Naive thymus-derived CD4-positive, alpha-beta T cell (primary cell): ENCODE results near the gene CIROP. TPM values are rescaled to one million over a fixed set of nuclear protein-coding genes. Genes with fewer than 3 reads are reported as not detected.

Experiments used
- ATAC-seq: fragments of 150-1000 bp; cut with Tn5 transposase; 2 replicates; pipeline ENCODE4 v1.10.0; 2021; ENCODE audit warnings: mild to moderate bottlenecking, moderate library complexity
- CTCF ChIA-PET: fragments of 350-600 bp; sonication (Branson Sonifier 250); formaldehyde crosslinking; loops from one replicate; lab custom pipeline; 2021; ENCODE audit warnings: antibody characterized with exemption; lab: Charles Lee
- POLR2A ChIA-PET: fragments of 350-600 bp; sonication (Branson Sonifier 250); formaldehyde crosslinking; loops from one replicate; lab custom pipeline; 2021; ENCODE audit warnings: antibody characterized with exemption, inconsistent platforms; lab: Charles Lee
- DNase-seq, 9 donors: peaks; one replicate each; pipeline versions ENCODE4 v3.0.0 to v3.0.0-alpha.2; 2020 to 2022; ENCODE audit warnings: mixed read lengths in 1 of 9
- H3K27ac ChIP-seq: one replicate; pipeline ENCODE4 v1.7.0; 2013; ENCODE audit warnings: mild to moderate bottlenecking, low read depth, low read length, moderate library complexity
- H3K27me3 ChIP-seq, 2 donors: one replicate each; pipeline ENCODE4 v1.7.0; 2013; ENCODE audit warnings: low read length in 2 of 2, mild to moderate bottlenecking in 2 of 2, moderate library complexity in 2 of 2; ENCODE audit not compliant: control insufficient read depth in 2 of 2, insufficient read depth in 2 of 2
- H3K36me3 ChIP-seq, 3 experiments: 1 replicate in 2 of 3; 2 replicates in 1 of 3; pipeline ENCODE4 v1.7.0; 2013; ENCODE audit warnings: low read length in 3 of 3, mild to moderate bottlenecking in 3 of 3, moderate library complexity in 1 of 3; ENCODE audit not compliant: insufficient read depth in 3 of 3, control insufficient read depth in 2 of 3
- H3K4me1 ChIP-seq, 2 donors: one replicate each; pipeline ENCODE4 v1.7.0; 2013; ENCODE audit warnings: low read length in 2 of 2, mild to moderate bottlenecking in 2 of 2, moderate library complexity in 1 of 2; ENCODE audit not compliant: control insufficient read depth in 2 of 2, insufficient read depth in 2 of 2
- H3K4me3 ChIP-seq: 2 replicates; pipeline ENCODE4 v1.7.0; 2013; ENCODE audit warnings: mild to moderate bottlenecking, low read length
- H3K9me3 ChIP-seq, 3 experiments: 1 replicate in 2 of 3; 2 replicates in 1 of 3; pipeline ENCODE4 v1.7.0; 2013; ENCODE audit warnings: low read length in 3 of 3; ENCODE audit not compliant: control insufficient read depth in 2 of 3
- H3K27ac Mint-ChIP-seq, 9 donors: one replicate each; pipeline ENCODE4 v1.8.0; 2020 to 2022; ENCODE audit warnings: mixed read lengths in 9 of 9, mild to moderate bottlenecking in 8 of 9, moderate library complexity in 5 of 9, inconsistent platforms in 2 of 9
- H3K27me3 Mint-ChIP-seq, 5 donors: one replicate each; pipeline ENCODE4 v1.8.0; 2021 to 2022; ENCODE audit warnings: mixed read lengths in 5 of 5, mild to moderate bottlenecking in 1 of 5
- H3K36me3 Mint-ChIP-seq, 5 donors: one replicate each; pipeline ENCODE4 v1.8.0; 2020 to 2022; ENCODE audit warnings: mixed read lengths in 5 of 5, mild to moderate bottlenecking in 3 of 5, inconsistent platforms in 1 of 5
- H3K4me1 Mint-ChIP-seq, 7 donors: one replicate each; pipeline ENCODE4 v1.8.0; 2020 to 2022; ENCODE audit warnings: mixed read lengths in 7 of 7, mild to moderate bottlenecking in 3 of 7, inconsistent platforms in 1 of 7
- H3K4me3 Mint-ChIP-seq, 10 donors: one replicate each; pipeline ENCODE4 v1.8.0; 2020 to 2022; ENCODE audit warnings: mild to moderate bottlenecking in 10 of 10, mixed read lengths in 10 of 10, moderate library complexity in 6 of 10, inconsistent platforms in 2 of 10
- H3K9me3 Mint-ChIP-seq, 11 donors: one replicate each; pipeline ENCODE4 v1.8.0; 2020 to 2022; ENCODE audit warnings: mixed read lengths in 11 of 11, mild to moderate bottlenecking in 4 of 11, inconsistent platforms in 1 of 11, moderate library complexity in 1 of 11
- intact Hi-C, 2 donors: fragments of 100-400 bp; cut with micrococcal nuclease; formaldehyde crosslinking; loops; one replicate each; pipeline ENCODE4 v1.15.1; 2023
- polyA plus RNA-seq, 2 donors: library from polyadenylated mRNA; unstranded; fragments of 300-500 nt; fragmentation: Illumina TruSeq; gene quantifications; one replicate each; pipeline ENCODE4 v1.2.3, GENCODE V29; 2021
- total RNA-seq, 6 experiments: library from RNA in 5 of 6; stranded (reverse) in 5 of 6; gene quantifications; 1 replicate in 5 of 6; 2 replicates in 1 of 6; pipeline ENCODE4 v1.2.3 and lab custom pipeline; 2021 to 2026

Gene CIROP
- total RNA-seq (not detected), polyA plus RNA-seq (not detected), total RNA-seq (lab: John Stamatoyannopoulos, UW) (not detected)

- Mint-ChIP-seq H3K36me3 (no peaks in the 10 kb centered on the region), H3K4me1 (peaks cover 0 to 11% (median 0%) of the 10 kb centered on the region in 7 donors), H3K9me3 (no peaks in the 10 kb centered on the region), H3K27ac (peak within 1 kb of the TSS in 3 of 9 donors; percentile 45 to 80 (median 73)), H3K4me3 (no peak within 1 kb of the TSS), H3K27me3 (peaks cover 0 to 7% (median 0%) of the 10 kb centered on the region in 5 donors)
- Histone ChIP-seq H3K27ac (no peak within 1 kb of the TSS), H3K4me3 (no peak within 1 kb of the TSS), H3K27me3 (no peaks in the 10 kb centered on the region), H3K4me1 (no peaks in the 10 kb centered on the region), H3K9me3 (no peaks in the 10 kb centered on the region), H3K36me3 (no peaks in the 10 kb centered on the region)
- CTCF ChIA-PET = interaction anchor here (1.9 kb wide), 1 partner anchor 37 kb away, joined by 9 read pairs; no protein-coding TSS in a partner anchor
- intact Hi-C loops = no loop called here
- DNase-seq = no peak
- no peak for ATAC-seq
- POLR2A ChIA-PET = interaction anchor here (1.8 kb wide), 1 partner anchor 10 kb away, joined by 5 read pairs; the partner anchor contains the start of genes ACIN1 and C14orf119
Measured at GRCh38 chr14:23104591-23105347, at the start of gene CIROP. Gene CIROP (minus strand): TSS chr14:23104989. CDS start chr14:23104920, 69 bp downstream.

- Mint-ChIP-seq H3K36me3 (peaks cover 0 to 3% (median 0%) of the 10 kb centered on the region in 5 donors), H3K9me3 (no peaks in the 10 kb centered on the region), H3K4me1 (peaks cover 5 to 45% (median 33%) of the 10 kb centered on the region in 7 donors), H3K27ac (peak overlapping the region in 8 of 9 donors; percentile 19 to 88 (median 72)), H3K4me3 (peak overlapping the region in 9 of 10 donors; percentile 66 to 91 (median 75)), H3K27me3 (peaks cover 0 to 17% (median 3%) of the 10 kb centered on the region in 5 donors)
- no peaks in the 10 kb centered on the region for H3K36me3 ChIP-seq
- peak overlapping the region; percentile 21 for H3K4me3 ChIP-seq
- no peaks in the 10 kb centered on the region for H3K27me3 ChIP-seq
- no peaks in the 10 kb centered on the region for H3K9me3 ChIP-seq
- ATAC-seq = no peak
- H3K27ac ChIP-seq = no peak overlapping the region
- DNase-seq = peak in 4 of 9 donors; percentile 21 to 27 (median 24)
- peaks cover 0 to 27% of the 10 kb centered on the region in 2 donors for H3K4me1 ChIP-seq
- intact Hi-C loops = loop anchor here in 1 of 2 donors (2.0 kb wide), 2 partner anchors 29 to 33 kb away; partner anchors contain the start of gene SLC7A8
- POLR2A ChIA-PET = interaction anchor here (0.8 to 1.1 kb wide), 3 partner anchors 23 to 60 kb away, joined by 3 to 4 read pairs (median 4); no protein-coding TSS in a partner anchor
- CTCF ChIA-PET = interaction anchor here (1.7 kb wide), 1 partner anchor 33 kb away, joined by 6 read pairs; no protein-coding TSS in a partner anchor
Measured at GRCh38 chr14:23153851-23154796, 49.3 kb upstream of the CIROP start.

- H3K27ac ChIP-seq = no peak overlapping the region
- Mint-ChIP-seq H3K36me3 (peaks cover 0 to 11% (median 0%) of the 10 kb centered on the region in 5 donors), H3K9me3 (no peaks in the 10 kb centered on the region), H3K4me3 (no peak overlapping the region), H3K4me1 (peaks cover 5 to 36% (median 32%) of the 10 kb centered on the region in 7 donors), H3K27ac (peak overlapping the region in 1 of 9 donors; percentile 10), H3K27me3 (peaks cover 0 to 16% (median 5%) of the 10 kb centered on the region in 5 donors)
- H3K27me3 ChIP-seq = no peaks in the 10 kb centered on the region
- POLR2A ChIA-PET = interaction anchor here (1.0 to 1.3 kb wide), 2 partner anchors 11 to 30 kb away, joined by 3 read pairs; no protein-coding TSS in a partner anchor
- H3K4me3 ChIP-seq = no peak overlapping the region
- H3K36me3 ChIP-seq = no peaks in the 10 kb centered on the region
- CTCF ChIA-PET = interaction anchor here (0.9 to 1.7 kb wide), 2 partner anchors 30 to 36 kb away, joined by 4 to 6 read pairs; no protein-coding TSS in a partner anchor
- intact Hi-C loops = no loop called here
- H3K4me1 ChIP-seq = peaks cover 0 to 27% of the 10 kb centered on the region in 2 donors
- ATAC-seq (no peak), DNase-seq (no peak)
- H3K9me3 ChIP-seq = no peaks in the 10 kb centered on the region
Measured at GRCh38 chr14:23151342-23151741, 46.6 kb upstream of the CIROP start.

GRCh38 chr14:23149745-23150144 is 45.0 kb upstream of the CIROP start:
- intact Hi-C loops = no loop called here
- H3K36me3 ChIP-seq = no peaks in the 10 kb centered on the region
- H3K4me1 ChIP-seq = peaks cover 0 to 19% of the 10 kb centered on the region in 2 donors
- no peaks in the 10 kb centered on the region for H3K27me3 ChIP-seq
- DNase-seq (no peak), ATAC-seq (no peak)
- Mint-ChIP-seq H3K36me3 (peaks cover 0 to 11% (median 3%) of the 10 kb centered on the region in 5 donors), H3K27ac (no peak overlapping the region), H3K4me3 (no peak overlapping the region), H3K4me1 (peaks cover 2 to 22% (median 18%) of the 10 kb centered on the region in 7 donors), H3K27me3 (peaks cover 0 to 21% (median 9%) of the 10 kb centered on the region in 5 donors), H3K9me3 (no peaks in the 10 kb centered on the region)
- no peaks in the 10 kb centered on the region for H3K9me3 ChIP-seq
- CTCF ChIA-PET = interaction anchor here (1.2 kb wide), 1 partner anchor 33 kb away, joined by 3 read pairs; no protein-coding TSS in a partner anchor
- POLR2A ChIA-PET = interaction anchor here (1.2 kb wide), 1 partner anchor 14 kb away, joined by 3 read pairs; no protein-coding TSS in a partner anchor
- H3K27ac ChIP-seq = no peak overlapping the region
- H3K4me3 ChIP-seq = no peak overlapping the region

- no peak overlapping the region for H3K4me3 ChIP-seq
- DNase-seq = no peak
- Mint-ChIP-seq H3K4me3 (no peak overlapping the region), H3K4me1 (peaks cover under 1 to 12% (median 8%) of the 10 kb centered on the region in 7 donors), H3K27ac (no peak overlapping the region), H3K9me3 (no peaks in the 10 kb centered on the region), H3K27me3 (peaks cover 0 to 19% (median 9%) of the 10 kb centered on the region in 5 donors), H3K36me3 (peaks cover 0 to 11% (median 3%) of the 10 kb centered on the region in 5 donors)
- no peak for ATAC-seq
- H3K27ac ChIP-seq = no peak overlapping the region
- no peaks in the 10 kb centered on the region for H3K27me3 ChIP-seq
- ChIA-PET CTCF (interaction anchor here (1.2 kb wide), 1 partner anchor 32 kb away, joined by 3 read pairs; no protein-coding TSS in a partner anchor), POLR2A (no interaction called here)
- no peaks in the 10 kb centered on the region for H3K9me3 ChIP-seq
- H3K4me1 ChIP-seq = peaks cover 0 to 8% of the 10 kb centered on the region in 2 donors
- no peaks in the 10 kb centered on the region for H3K36me3 ChIP-seq
- intact Hi-C loops = no loop called here
Measured at GRCh38 chr14:23148591-23149249, 43.9 kb upstream of the CIROP start.
